ENCODE results near the gene FCHSD2. TPM values are rescaled to one million over a fixed set of nuclear protein-coding genes. Genes with fewer than 3 reads are reported as not detected.
"Not testable (repeated sequence)": the region's sequence is repeated elsewhere in the genome, so short reads cannot be mapped to it uniquely, and the experiment has no call there.

Gene FCHSD2
- polyA plus RNA-seq, 1 donor from 2014 or later: 72.1 TPM

DNA sequence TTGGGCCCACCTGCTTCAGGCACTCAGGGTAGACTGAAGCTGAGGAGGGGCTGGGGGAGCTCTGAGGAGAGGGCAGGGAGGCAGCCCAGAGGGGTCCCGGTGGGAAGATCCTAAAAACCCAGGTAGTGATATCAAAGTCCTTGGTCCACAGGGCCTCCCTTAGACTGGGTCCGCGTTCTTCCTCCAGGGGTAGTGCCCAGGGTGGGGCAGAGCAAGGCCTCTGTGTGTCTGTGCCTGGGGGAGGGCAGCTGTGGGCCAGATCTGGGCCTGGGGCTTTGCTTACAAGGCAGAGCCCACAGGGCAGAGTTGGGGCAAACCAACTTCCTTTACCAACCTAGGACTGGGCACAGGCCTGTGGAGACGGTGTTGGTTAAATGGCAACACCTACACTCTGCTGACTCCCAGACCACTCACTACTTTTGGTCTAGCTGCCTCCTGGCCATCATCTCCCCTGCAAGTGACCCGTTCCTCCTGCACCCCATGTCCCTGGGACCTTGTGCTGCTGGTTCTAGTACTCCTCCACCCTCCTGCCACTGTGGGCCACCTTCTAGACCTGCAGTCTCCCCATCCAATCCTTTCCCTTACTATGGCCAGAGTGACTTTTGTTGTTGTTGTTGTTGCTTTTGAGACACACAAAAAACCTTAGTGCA lies 312.1 kb downstream of the FCHSD2 start:
- Mint-ChIP-seq H3K27ac (peak overlapping the region in 2 of 3 donors; percentile 75 to 97), H3K36me3 (peaks cover 2% of the 10 kb centered on the region), H3K27me3 (no peaks in the 10 kb centered on the region), H3K9me3 (no peaks in the 10 kb centered on the region), H3K4me3 (peak overlapping the region in 1 of 4 donors; percentile 45), H3K4me1 (peaks cover 12 to 25% (median 17%) of the 10 kb centered on the region in 3 donors)

DNA sequence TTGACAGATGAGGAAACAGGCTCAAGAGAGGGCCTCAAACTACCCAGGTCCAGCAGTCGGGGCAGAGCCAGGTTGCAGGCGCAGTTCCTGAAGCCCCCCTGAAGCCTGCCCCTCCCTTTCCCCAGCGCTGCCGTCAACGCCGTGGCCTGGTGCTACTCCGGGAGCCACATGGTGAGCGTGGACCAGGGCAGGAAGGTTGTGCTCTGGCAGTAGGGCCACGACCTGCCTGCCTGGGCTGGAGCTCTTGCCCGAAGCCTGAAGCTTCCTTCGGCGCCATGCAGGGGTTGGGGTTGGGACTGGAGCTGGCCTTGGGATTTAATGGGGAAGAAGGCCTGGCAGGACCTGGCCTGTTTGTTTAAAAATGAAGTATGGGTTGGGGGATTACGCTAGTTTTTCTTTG lies 312.9 kb downstream of the FCHSD2 start:
- Mint-ChIP-seq H3K4me1 (peaks cover 12 to 27% (median 22%) of the 10 kb centered on the region in 3 donors), H3K36me3 (peaks cover 4% of the 10 kb centered on the region), H3K27ac (peak overlapping the region; percentile 63 to 97 (median 75)), H3K27me3 (no peaks in the 10 kb centered on the region), H3K4me3 (peak overlapping the region in 1 of 4 donors; percentile 41), H3K9me3 (no peaks in the 10 kb centered on the region)

DNA sequence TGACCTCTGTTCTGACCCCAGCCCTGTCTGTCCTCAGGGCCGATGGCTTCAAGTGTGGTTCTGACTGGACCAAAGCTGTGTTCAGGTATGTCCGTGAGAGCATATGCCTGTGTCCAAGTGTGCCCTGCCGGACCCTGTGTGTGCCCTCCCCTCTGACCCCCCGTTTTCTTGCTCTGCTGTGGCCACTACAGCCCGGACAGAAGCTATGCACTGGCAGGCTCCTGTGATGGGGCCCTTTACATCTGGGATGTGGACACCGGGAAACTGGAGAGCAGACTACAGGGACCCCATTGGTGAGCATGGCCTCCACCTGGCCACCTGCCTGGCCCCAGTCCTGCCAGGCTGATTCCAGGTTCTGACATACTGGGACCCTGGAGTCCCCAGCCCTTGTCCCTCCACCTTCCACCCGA lies 313.4 kb downstream of the FCHSD2 start:
- Mint-ChIP-seq H3K27me3 (no peaks in the 10 kb centered on the region), H3K4me1 (peaks cover 15 to 27% (median 22%) of the 10 kb centered on the region in 3 donors), H3K4me3 (peak overlapping the region in 1 of 4 donors; percentile 41), H3K9me3 (no peaks in the 10 kb centered on the region), H3K36me3 (peaks cover 4% of the 10 kb centered on the region), H3K27ac (peak overlapping the region; percentile 73 to 97 (median 86))

DNA sequence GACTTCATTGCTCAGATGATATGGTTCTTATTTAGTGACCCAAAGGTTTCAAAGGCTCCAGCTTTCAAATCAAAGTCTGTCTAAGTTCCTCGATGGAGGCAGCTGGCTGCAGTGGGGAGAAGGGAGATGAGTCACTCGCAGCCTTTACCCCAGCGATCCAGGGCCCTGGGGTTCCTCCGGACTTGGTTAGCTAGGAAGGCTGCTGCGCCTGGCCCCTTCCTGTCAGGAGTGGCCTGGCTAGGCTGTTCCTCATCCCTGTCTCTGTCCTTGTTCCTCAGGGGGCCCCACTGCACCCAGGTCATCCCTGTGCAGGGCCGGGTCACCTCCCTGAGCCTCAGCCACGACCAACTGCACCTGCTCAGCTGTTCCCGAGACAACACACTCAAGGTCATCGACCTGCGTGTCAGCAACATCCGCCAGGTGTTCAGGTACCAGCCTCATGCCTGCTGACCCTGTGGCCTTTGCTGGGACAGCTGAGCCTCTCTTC lies 314.0 kb downstream of the FCHSD2 start:
- H3K4me3 Mint-ChIP-seq: peak overlapping the region in 3 of 4 donors; percentile 39 to 52 (median 41)
- no peaks in the 10 kb centered on the region for H3K9me3 Mint-ChIP-seq
- H3K27ac Mint-ChIP-seq: peak overlapping the region; percentile 73 to 97 (median 89)
- peaks cover 4% of the 10 kb centered on the region for H3K36me3 Mint-ChIP-seq
- peaks cover 20 to 27% (median 22%) of the 10 kb centered on the region in 3 donors for H3K4me1 Mint-ChIP-seq
- H3K27me3 Mint-ChIP-seq: no peaks in the 10 kb centered on the region

DNA sequence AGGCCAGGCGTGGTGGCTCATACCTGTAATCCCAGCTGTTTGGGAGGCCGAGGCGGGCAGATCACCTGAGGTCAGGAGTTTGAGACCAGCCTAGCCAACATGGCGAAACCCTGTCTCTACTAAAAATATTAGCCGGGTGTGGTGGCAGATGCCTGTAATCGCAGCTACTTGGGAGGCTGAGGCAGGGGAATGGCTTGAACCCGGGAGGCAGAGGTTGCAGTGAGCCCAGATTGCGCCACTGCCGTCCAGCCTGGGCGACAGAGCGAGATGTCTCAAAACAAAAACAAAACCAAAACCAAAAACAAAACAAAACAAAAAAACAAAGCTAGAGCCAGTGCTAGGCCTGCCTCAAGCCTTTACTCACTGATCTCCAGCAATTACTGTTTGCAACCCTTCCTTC lies 314.5 kb downstream of the FCHSD2 start:
- H3K36me3 Mint-ChIP-seq, H3K9me3 Mint-ChIP-seq, H3K27me3 Mint-ChIP-seq: not testable (repeated sequence)
- Mint-ChIP-seq H3K4me3 (peak overlapping the region in 2 of 4 donors; percentile 41 to 55), H3K27ac (peak overlapping the region; percentile 73 to 97 (median 89)), H3K4me1 (peaks cover 22 to 25% (median 23%) of the 10 kb centered on the region in 3 donors)

DNA sequence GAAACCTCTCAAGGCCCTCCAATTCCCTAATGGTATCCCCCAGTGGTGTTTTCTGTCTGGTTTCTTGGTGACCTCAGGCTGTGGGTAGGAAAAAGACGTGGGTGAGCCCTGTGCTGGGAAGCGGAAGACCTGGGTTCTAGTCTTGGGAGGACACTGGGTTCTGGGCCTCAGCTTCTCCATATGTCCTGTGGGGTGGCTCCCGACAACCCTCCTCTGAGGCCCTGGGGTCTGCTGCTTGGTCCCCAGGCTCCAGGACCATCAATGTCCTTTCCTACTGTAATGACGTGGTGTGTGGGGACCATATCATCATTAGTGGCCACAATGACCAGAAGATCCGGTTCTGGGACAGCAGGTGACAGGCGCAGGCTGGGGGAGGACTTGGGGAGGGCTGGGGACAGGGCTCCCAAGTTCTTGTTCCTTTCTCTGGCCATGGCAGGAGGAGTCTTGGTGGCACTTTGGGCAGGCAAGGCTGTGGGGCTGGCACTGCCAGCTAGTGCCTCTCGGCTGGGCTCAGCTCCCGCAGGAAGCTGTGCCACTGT lies 315.1 kb downstream of the FCHSD2 start:
- Mint-ChIP-seq H3K4me3 (peak overlapping the region in 2 of 4 donors; percentile 37 to 41), H3K27ac (peak overlapping the region in 2 of 3 donors; percentile 73 to 97), H3K27me3 (no peaks in the 10 kb centered on the region), H3K36me3 (peaks cover 4% of the 10 kb centered on the region), H3K4me1 (peaks cover 24 to 26% (median 25%) of the 10 kb centered on the region in 3 donors), H3K9me3 (no peaks in the 10 kb centered on the region)

DNA sequence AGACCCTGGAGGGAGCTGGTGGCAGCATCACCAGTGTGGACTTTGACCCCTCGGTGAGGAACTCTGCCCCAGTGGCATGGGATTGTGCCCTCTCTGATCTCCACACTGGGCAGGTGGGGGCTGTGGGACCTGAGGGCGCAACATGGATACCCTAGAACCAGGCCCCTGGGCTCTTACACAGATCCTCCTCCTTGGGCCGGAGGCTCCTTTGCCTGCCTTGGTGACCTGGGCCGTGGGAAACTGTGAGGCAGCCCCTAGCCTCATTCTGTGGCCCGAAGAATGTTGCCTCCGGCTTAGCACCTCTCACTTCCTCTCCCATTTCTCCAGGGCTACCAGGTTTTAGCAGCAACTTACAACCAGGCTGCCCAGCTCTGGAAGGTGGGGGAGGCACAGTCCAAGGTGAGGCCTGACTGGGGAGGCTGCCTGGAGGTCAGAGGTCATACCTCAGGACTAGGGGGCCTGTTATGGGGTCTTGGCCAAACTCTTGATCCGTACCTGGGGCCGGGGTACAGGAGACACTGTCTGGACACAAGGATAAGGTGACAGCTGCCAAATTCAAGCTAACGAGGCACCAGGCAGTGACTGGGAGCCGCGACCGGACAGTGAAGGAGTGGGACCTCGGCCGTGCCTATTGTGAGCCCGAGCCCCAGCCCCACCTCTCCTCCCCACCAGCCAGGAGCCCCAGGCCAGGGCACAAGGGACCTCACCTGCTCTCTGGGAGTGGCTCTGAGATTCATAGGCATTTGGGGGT lies 315.8 kb downstream of the FCHSD2 start:
- Mint-ChIP-seq H3K27me3 (no peaks in the 10 kb centered on the region), H3K4me1 (peaks cover 21 to 25% (median 21%) of the 10 kb centered on the region in 3 donors), H3K27ac (peak overlapping the region in 2 of 3 donors; percentile 84 to 97), H3K36me3 (peaks cover 4% of the 10 kb centered on the region), H3K4me3 (peak overlapping the region in 1 of 4 donors; percentile 50), H3K9me3 (no peaks in the 10 kb centered on the region)

DNA sequence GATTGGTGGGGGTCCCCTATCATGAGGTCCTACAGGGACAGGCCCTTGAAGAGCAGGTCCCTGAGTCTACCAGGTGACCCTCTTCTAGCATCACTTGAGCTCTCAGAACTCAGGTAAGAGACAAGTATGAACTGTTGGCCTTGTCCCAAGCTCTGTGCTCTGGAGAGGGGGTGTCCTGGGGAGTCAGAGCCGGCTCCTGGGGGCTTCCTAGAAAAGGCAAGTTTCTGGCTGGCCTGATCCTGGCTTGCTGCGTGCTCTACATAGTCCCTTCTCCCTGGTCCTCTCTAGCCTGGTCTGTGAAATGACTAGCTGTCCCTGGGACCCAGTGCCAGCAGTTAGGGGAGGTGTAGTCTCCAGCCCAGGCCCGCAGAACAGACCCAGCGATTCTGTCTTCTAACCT lies 316.5 kb downstream of the FCHSD2 start:
- Mint-ChIP-seq H3K4me3 (peak overlapping the region in 1 of 4 donors; percentile 50), H3K27ac (peak overlapping the region; percentile 83 to 97 (median 91))

DNA sequence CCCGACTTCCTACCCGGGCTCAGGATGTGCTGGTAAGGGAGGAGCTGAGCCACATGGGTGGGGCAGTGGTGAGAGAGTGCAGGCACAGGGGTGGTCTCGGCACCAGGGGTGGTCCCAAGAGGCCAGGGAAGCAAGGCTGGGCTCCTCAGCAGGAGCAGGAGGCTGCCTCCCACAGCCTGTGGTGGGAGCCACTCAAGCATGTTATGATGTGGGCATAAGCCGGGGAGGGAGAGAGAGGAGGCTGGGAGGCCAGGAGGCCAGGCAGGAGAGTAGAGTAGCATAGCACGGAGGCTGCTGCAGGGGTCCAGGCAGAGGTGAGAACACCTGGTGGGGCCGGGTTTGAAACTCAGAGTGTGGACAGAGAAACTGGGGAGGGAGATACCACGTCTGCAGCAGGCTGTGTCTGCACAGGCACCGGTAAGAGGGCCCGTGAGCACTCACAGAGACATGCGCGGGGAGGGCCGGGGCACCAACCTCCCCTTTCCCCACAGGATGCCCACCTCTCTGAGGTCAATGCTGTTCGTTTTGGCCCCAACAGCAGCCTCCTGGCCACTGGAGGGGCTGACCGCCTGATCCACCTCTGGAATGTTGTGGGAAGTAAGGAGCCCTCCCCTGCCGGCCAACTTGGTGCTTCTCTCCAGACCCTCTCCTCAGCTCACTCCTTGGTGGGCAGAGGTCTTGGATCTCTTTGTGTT lies 317.2 kb downstream of the FCHSD2 start:
- Mint-ChIP-seq H3K4me3 (peak overlapping the region in 2 of 4 donors; percentile 37 to 82), H3K27ac (peak overlapping the region; percentile 83 to 97 (median 91)), H3K9me3 (no peaks in the 10 kb centered on the region), H3K4me1 (peaks cover 21 to 25% (median 22%) of the 10 kb centered on the region in 3 donors), H3K27me3 (no peaks in the 10 kb centered on the region), H3K36me3 (peaks cover 2% of the 10 kb centered on the region)

More for the DNA sequence above, 316.5 kb downstream of the FCHSD2 start:
- Mint-ChIP-seq H3K4me1 (peaks cover 23 to 26% (median 25%) of the 10 kb centered on the region in 3 donors), H3K9me3 (no peaks in the 10 kb centered on the region), H3K27me3 (no peaks in the 10 kb centered on the region), H3K36me3 (peaks cover 4% of the 10 kb centered on the region)

DNA sequence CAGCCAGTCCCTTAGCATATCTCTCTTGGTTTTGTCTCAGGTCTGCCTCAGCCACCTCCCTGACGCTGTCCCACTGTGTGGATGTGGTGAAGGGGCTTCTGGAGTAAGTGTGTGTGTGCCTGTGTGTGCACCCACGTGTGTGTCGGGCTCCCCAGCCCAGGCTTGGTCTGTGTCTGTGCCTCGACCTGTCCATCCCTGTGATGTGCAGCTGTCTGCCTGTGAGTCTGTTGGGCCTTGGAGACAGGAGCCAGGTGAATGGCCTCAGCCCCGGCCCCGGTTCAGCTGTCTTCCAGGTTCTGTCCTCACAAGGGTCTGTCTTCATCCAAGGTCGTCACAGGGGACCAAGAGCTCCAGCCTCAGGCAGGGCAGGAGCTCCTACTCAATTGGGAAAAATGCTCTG lies 318.1 kb downstream of the FCHSD2 start:
- Mint-ChIP-seq H3K9me3 (no peaks in the 10 kb centered on the region), H3K27me3 (no peaks in the 10 kb centered on the region), H3K4me1 (peaks cover 21 to 25% (median 25%) of the 10 kb centered on the region in 3 donors), H3K27ac (peak overlapping the region; percentile 96 to 97 (median 97)), H3K36me3 (peaks cover 2% of the 10 kb centered on the region), H3K4me3 (peak overlapping the region in 1 of 4 donors; percentile 82)

DNA sequence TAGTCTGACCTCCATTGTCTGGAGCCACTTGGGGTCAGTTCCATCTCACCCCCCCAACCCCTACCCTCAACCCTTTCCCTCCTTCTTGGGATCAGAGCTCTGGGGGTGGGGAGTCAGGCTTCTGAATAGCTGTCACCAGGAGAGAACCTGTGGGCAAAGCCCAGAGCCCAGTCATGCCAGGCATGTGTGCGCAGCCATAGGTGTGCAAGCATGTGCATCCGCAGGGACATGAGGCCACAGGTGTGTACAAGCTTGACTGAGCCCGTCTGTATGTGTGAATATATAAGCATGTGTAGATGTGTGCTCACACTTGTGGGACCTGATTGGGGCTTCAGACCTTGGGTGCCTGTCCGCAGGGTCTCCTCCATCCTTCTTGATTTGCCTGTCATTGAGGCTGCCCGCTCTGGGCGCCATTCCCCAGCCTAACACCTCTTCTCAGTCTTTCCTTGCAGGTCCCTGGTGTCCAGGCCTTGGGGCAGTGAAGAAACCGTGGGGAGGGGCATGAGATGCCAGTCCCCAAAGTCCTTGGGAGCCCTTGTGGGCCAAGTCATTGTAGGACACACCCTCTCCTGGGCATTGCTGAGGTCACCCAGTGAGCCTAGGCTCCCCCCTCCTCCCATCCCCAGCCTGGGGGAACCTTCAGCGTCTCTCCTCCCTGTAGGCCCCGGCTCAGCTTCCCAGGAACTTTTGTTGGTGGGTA lies 318.9 kb downstream of the FCHSD2 start:
- Mint-ChIP-seq H3K4me1 (peaks cover 21 to 26% (median 23%) of the 10 kb centered on the region in 3 donors), H3K27me3 (no peaks in the 10 kb centered on the region), H3K27ac (peak overlapping the region; percentile 96 to 97 (median 97)), H3K4me3 (peak overlapping the region in 3 of 4 donors; percentile 67 to 82 (median 75)), H3K36me3 (peaks cover 2% of the 10 kb centered on the region), H3K9me3 (no peaks in the 10 kb centered on the region)

DNA sequence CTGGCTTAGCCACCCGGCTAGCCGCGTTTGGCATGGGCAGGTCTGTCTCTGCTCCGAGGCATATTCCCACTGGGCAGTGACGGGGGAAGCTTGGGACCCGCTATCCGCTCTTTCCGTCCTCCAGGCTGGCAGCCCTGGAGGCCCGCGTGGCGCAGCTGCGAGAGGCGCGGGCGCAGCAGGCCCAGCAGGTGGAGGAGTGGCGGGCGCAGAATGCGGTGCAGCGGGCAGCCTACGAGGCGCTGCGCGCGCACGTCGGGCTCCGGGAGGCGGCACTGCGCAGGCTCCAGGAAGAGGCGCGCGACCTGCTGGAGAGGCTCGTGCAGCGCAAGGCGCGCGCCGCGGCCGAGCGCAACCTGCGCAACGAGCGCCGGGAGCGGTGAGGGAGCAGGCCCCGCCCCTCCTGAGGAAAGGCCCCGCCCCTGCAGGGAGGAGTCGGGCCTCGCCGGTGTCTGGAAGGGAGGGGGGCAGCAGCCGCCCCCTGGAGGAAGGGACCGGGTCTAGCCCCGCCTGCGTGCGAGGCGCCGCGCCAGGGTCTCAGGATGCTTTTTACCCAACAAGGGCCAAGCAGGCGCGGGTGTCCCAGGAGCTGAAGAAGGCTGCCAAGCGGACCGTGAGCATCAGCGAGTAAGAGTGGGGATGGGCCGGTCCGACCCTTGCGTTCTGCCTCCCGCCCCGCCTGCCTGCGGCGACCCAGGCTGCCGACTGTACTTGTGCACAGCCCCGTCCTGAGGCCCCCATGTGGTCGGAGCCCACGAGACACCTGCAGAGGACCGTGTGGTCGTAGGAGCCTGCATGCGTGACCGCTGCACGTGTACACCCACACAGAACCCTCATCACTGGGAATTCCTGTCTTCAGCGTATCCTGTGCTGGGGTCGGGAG lies 320.0 kb downstream of the FCHSD2 start:
- no peaks in the 10 kb centered on the region for H3K9me3 Mint-ChIP-seq
- H3K27me3 Mint-ChIP-seq: no peaks in the 10 kb centered on the region
- H3K27ac Mint-ChIP-seq: peak overlapping the region; percentile 96 to 97 (median 97)
- H3K4me3 Mint-ChIP-seq: peak overlapping the region; percentile 32 to 82 (median 58)
- peaks cover 3% of the 10 kb centered on the region for H3K36me3 Mint-ChIP-seq
- H3K4me1 Mint-ChIP-seq: peaks cover 23 to 25% (median 24%) of the 10 kb centered on the region in 3 donors

Measured in IgD-negative memory B cell (primary cell).